B cell (primary cell): ENCODE measurements around the gene OR13C5. TPM values are rescaled to one million over a fixed set of nuclear protein-coding genes. Genes with fewer than 3 reads are reported as not detected.

ENCODE experiments used
- ATAC-seq: fragments of 200-7000 bp; cut with Tn5 transposase; one replicate; pipeline ENCODE4 v1.10.0; 2021; ENCODE audit warnings: low read depth, mild to moderate bottlenecking, moderate number of reproducible peaks, moderate library complexity
- CTCF ChIA-PET: fragments of 350-600 bp; sonication (Branson Sonifier 250); formaldehyde crosslinking; loops from one replicate; lab custom pipeline; 2021; ENCODE audit warnings: antibody characterized with exemption, inconsistent platforms; lab: Charles Lee
- POLR2A ChIA-PET: fragments of 350-600 bp; sonication (Branson Sonifier 250); formaldehyde crosslinking; loops from one replicate; lab custom pipeline; 2021; ENCODE audit warnings: antibody characterized with exemption; lab: Charles Lee
- DNase-seq: peaks from one replicate; pipeline ENCODE4 v3.0.0; 2013
- H2AFZ ChIP-seq: 2 replicates; pipeline ENCODE4 v1.6.1; 2012; ENCODE audit warnings: mild to moderate bottlenecking, low read depth, low read length; ENCODE audit not compliant: insufficient read depth, poor library complexity, severe bottlenecking
- H3K27ac ChIP-seq, 2 donors: 1 replicate in 1 of 2; 2 replicates in 1 of 2; pipeline ENCODE4 v1.5.1; 2012 to 2013; ENCODE audit warnings: low read length in 2 of 2, mild to moderate bottlenecking in 2 of 2, moderate library complexity in 1 of 2
- H3K27me3 ChIP-seq, 4 experiments: fragments of 200-600 bp in 1 of 4; sonication (generic) in 1 of 4; replicated peaks in 1 of 4; 1 replicate in 2 of 4; 2 replicates in 2 of 4; pipeline versions ENCODE4 v1.6.1 to v1.7.0; 2013 to 2016; ENCODE audit warnings: low read length in 3 of 4, mild to moderate bottlenecking in 2 of 4, mixed read lengths in 1 of 4, moderate library complexity in 1 of 4; ENCODE audit not compliant: insufficient read depth in 4 of 4, control insufficient read depth in 3 of 4; ENCODE audit errors: control extremely low read depth in 1 of 4
- H3K36me3 ChIP-seq, 2 experiments: replicated peaks in 1 of 2; 1 replicate in 1 of 2; 2 replicates in 1 of 2; pipeline versions ENCODE4 v1.6.1 to v1.7.1; 2013; ENCODE audit warnings: low read length in 1 of 2; ENCODE audit not compliant: insufficient read depth in 2 of 2, control insufficient read depth in 1 of 2; ENCODE audit errors: control extremely low read depth in 1 of 2, extremely low read depth in 1 of 2
- H3K4me1 ChIP-seq, 2 donors: fragments of 200-600 bp in 1 of 2; sonication (generic) in 1 of 2; 1 replicate in 1 of 2; 2 replicates in 1 of 2; pipeline versions ENCODE4 v1.5.1 to v1.6.1; 2013 to 2017; ENCODE audit warnings: low read length in 2 of 2; ENCODE audit not compliant: control insufficient read depth in 2 of 2, insufficient read depth in 2 of 2
- H3K4me2 ChIP-seq: replicated peaks from 2 replicates; pipeline ENCODE3; 2012; ENCODE audit warnings: mild to moderate bottlenecking, low read depth, low read length; ENCODE audit not compliant: poor library complexity, severe bottlenecking
- H3K4me3 ChIP-seq, 5 experiments: fragments of 200-600 bp in 1 of 5; sonication (generic) in 1 of 5; 1 replicate in 3 of 5; 2 replicates in 2 of 5; pipeline versions ENCODE4 v1.5.1 to v1.7.0; 2011 to 2016; ENCODE audit warnings: low read length in 4 of 5, mild to moderate bottlenecking in 4 of 5, low read depth in 2 of 5, control low read depth in 1 of 5, moderate library complexity in 1 of 5; ENCODE audit not compliant: insufficient read depth in 1 of 5; ENCODE audit errors: control extremely low read depth in 1 of 5, extremely low read depth in 1 of 5
- H3K79me2 ChIP-seq: fragments of 200-600 bp; sonication (generic); one replicate; pipeline ENCODE4 v1.6.0; 2016; ENCODE audit warnings: low read length; ENCODE audit not compliant: control insufficient read depth, insufficient read depth
- H3K9ac ChIP-seq: fragments of 200-600 bp; sonication (generic); 2 replicates; pipeline ENCODE4 v1.6.1; 2017; ENCODE audit warnings: mild to moderate bottlenecking, low read length, moderate library complexity
- H3K9me3 ChIP-seq, 3 donors: one replicate each; pipeline versions ENCODE4 v1.6.1 to v1.7.1; 2013; ENCODE audit warnings: low read length in 2 of 3; ENCODE audit not compliant: control insufficient read depth in 2 of 3, insufficient read depth in 1 of 3; ENCODE audit errors: control extremely low read depth in 1 of 3
- H4K20me1 ChIP-seq: 2 replicates; pipeline ENCODE4 v1.6.0; 2012; ENCODE audit warnings: mild to moderate bottlenecking, low read length; ENCODE audit not compliant: insufficient read depth, control insufficient read depth, poor library complexity, severe bottlenecking
- H3K27ac Mint-ChIP-seq: one replicate; pipeline ENCODE4 v1.8.0; 2021; ENCODE audit warnings: mixed read lengths
- H3K27me3 Mint-ChIP-seq: one replicate; pipeline ENCODE4 v1.8.0; 2021; ENCODE audit warnings: mixed read lengths
- H3K4me1 Mint-ChIP-seq: one replicate; pipeline ENCODE4 v1.8.0; 2021; ENCODE audit warnings: mixed read lengths
- H3K4me3 Mint-ChIP-seq: one replicate; pipeline ENCODE4 v1.8.0; 2021; ENCODE audit warnings: mixed read lengths
- H3K9me3 Mint-ChIP-seq: one replicate; pipeline ENCODE4 v1.8.0; 2022; ENCODE audit warnings: mixed read lengths; ENCODE audit not compliant: insufficient read depth
- CTCF ChIP-seq: fragments of 200-600 bp; IDR thresholded peaks from one replicate; pipeline ENCODE4 v1.8.0; 2022; ENCODE audit warnings: antibody characterized with exemption, mild to moderate bottlenecking
- EZH2 ChIP-seq: IDR thresholded peaks from 2 replicates; pipeline ENCODE4 v1.6.1; 2012; ENCODE audit warnings: borderline replicate concordance, low read depth, mild to moderate bottlenecking, moderate library complexity, low read length; ENCODE audit not compliant: insufficient read depth, poor library complexity, severe bottlenecking
- WGBS: methylation state at CpG from one replicate; pipeline ENCODE4 v1.1.5; 2013; ENCODE audit warnings: missing lambda C conversion rate; ENCODE audit not compliant: insufficient coverage; 5-methylcytosine and 5-hydroxymethylcytosine counted together
- intact Hi-C: fragments of 100-400 bp; cut with micrococcal nuclease; formaldehyde crosslinking; loops from one replicate; pipeline ENCODE4 v1.10.0; 2022
- polyA plus RNA-seq: library from polyadenylated mRNA; depleted of rRNA; stranded (reverse); fragments of >200 nt; gene quantifications from 2 replicates; pipeline ENCODE4 v1.2.3, GENCODE V29; 2012
- total RNA-seq, 2 donors: library from RNA; stranded (reverse); fragments of 120-200 nt in 1 of 2; gene quantifications; 1 replicate in 1 of 2; 2 replicates in 1 of 2; pipeline versions ENCODE4 v1.2.3 to v1.2.4, GENCODE V29; 2013 to 2022

OR13C5 gene
- total and polyA plus RNA-seq, 2 donors (not counting 1 experiment from before 2014, with no cell fraction given), result not detected

DNA sequence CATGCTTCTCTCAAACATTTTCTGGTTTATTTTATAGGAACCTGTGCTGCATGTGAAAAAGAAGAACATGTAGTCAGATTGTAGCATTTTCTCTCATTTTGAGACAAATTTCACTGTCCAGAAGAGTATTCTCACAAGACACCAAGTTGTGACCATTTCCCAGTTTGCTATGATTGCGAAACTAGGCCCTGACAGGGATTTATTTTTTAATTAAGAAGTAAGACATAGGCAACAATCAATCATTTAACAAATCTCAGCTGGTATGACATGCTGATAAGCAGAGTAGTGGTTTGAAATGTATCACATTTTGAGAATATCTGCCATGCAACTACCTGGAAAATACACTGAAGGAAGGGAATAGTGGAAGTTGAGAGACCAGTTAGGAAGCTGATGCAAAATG is 18.7 kb downstream of the OR13C5 start:
- H3K27me3 Mint-ChIP-seq, result no peaks in the 10 kb centered on the region
- H3K4me1 Mint-ChIP-seq, result no peaks in the 10 kb centered on the region
- Histone ChIP-seq H3K27ac (no peak overlapping the region), H3K4me3 (no peak overlapping the region), H3K9ac (no peak overlapping the region), H3K36me3 (no peaks in the 10 kb centered on the region), H3K9me3 (no peaks in the 10 kb centered on the region), H3K79me2 (no peaks in the 10 kb centered on the region), H2AFZ (no peak overlapping the region), H3K4me1 (no peaks in the 10 kb centered on the region), H3K27me3 (no peaks in the 10 kb centered on the region), H3K4me2 (no peak overlapping the region), H4K20me1 (no peaks in the 10 kb centered on the region)
- H3K4me3 Mint-ChIP-seq, result no peak overlapping the region
- ChIA-PET CTCF (no interaction called here), POLR2A (no interaction called here)
- intact Hi-C loops, result no loop called here
- no peaks in the 10 kb centered on the region for H3K9me3 Mint-ChIP-seq
- H3K27ac Mint-ChIP-seq, result no peak overlapping the region
- WGBS, result no CpG with 5 or more reads among the region's 1 CpG
- ATAC-seq (no peak), DNase-seq (no peak)
- TF ChIP-seq EZH2, result no peak
- TF ChIP-seq CTCF, result no peak

DNA sequence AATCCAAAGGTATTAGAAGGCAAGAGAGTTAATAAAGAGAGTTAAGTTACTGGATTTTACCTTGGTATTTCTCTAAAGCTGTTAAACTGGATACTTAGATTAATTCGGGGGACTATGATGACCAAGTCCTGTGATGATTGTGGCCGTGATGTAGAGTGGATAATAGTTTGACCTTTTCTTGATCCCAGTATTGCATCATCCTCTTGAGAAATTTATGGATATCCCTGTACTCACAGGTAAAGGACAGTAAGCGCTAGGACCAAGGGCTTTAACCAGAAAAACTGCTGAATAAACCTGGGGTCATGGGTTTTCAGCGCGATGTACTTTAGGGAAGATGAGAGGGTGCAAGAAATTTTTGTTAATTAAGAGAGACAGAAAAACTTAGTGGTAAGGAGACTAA is 21.9 kb downstream of the OR13C5 start:
- TF ChIP-seq CTCF, result no peak
- TF ChIP-seq EZH2, result no peak
- ATAC-seq (no peak), DNase-seq (no peak)
- Histone ChIP-seq H3K36me3 (no peaks in the 10 kb centered on the region), H4K20me1 (no peaks in the 10 kb centered on the region), H3K9me3 (peaks cover 0 to 4% (median 0%) of the 10 kb centered on the region in 3 donors), H3K79me2 (no peaks in the 10 kb centered on the region), H3K4me3 (no peak overlapping the region), H2AFZ (no peak overlapping the region), H3K9ac (no peak overlapping the region), H3K4me1 (no peaks in the 10 kb centered on the region), H3K4me2 (no peak overlapping the region), H3K27me3 (no peaks in the 10 kb centered on the region), H3K27ac (no peak overlapping the region)
- Mint-ChIP-seq H3K27ac (no peak overlapping the region), H3K4me1 (no peaks in the 10 kb centered on the region), H3K9me3 (peaks cover 10% of the 10 kb centered on the region), H3K27me3 (no peaks in the 10 kb centered on the region), H3K4me3 (no peak overlapping the region)
- 93% methylated on average over 4 of the region's 5 CpGs for WGBS
- ChIA-PET CTCF (no interaction called here), POLR2A (no interaction called here)
- intact Hi-C loops, result no loop called here
